Duodenal mucosa (tissue), 2 donors: ENCODE measurements around the gene MYBPC3.

Experiments
- H3K27ac ChIP-seq: one replicate; pipeline ENCODE4 v1.7.0; 2013; ENCODE audit warnings: low read depth, low read length
- H3K27me3 ChIP-seq, 2 donors: one replicate each; pipeline ENCODE4 v1.7.0; 2013; ENCODE audit warnings: low read length in 2 of 2, control low read depth in 1 of 2; ENCODE audit not compliant: insufficient read depth in 2 of 2, control insufficient read depth in 1 of 2
- H3K36me3 ChIP-seq, 2 donors: one replicate each; pipeline ENCODE4 v1.7.0; 2013; ENCODE audit warnings: low read length in 2 of 2, control low read depth in 1 of 2; ENCODE audit not compliant: insufficient read depth in 2 of 2, control insufficient read depth in 1 of 2
- H3K4me1 ChIP-seq, 2 donors: one replicate each; pipeline ENCODE4 v1.7.0; 2013; ENCODE audit warnings: low read length in 2 of 2, control low read depth in 1 of 2; ENCODE audit not compliant: insufficient read depth in 2 of 2, control insufficient read depth in 1 of 2
- H3K4me3 ChIP-seq, 2 donors: one replicate each; pipeline ENCODE4 v1.7.0; 2013; ENCODE audit warnings: low read length in 2 of 2, low read depth in 1 of 2
- H3K9ac ChIP-seq, 2 donors: one replicate each; pipeline ENCODE4 v1.7.0; 2013; ENCODE audit warnings: low read length in 2 of 2, low read depth in 1 of 2
- H3K9me3 ChIP-seq, 2 donors: one replicate each; pipeline ENCODE4 v1.7.0; 2013; ENCODE audit warnings: low read length in 2 of 2, control low read depth in 1 of 2; ENCODE audit not compliant: control insufficient read depth in 1 of 2

Gene MYBPC3

GRCh38 chr11:47331454-47332302 is 20.8 kb downstream of the MYBPC3 start:
- peaks cover 9 to 37% of the 10 kb centered on the region in 2 donors for H3K36me3 ChIP-seq
- H3K27me3 ChIP-seq = no peaks in the 10 kb centered on the region
- no peaks in the 10 kb centered on the region for H3K9me3 ChIP-seq
- H3K27ac ChIP-seq = no peak overlapping the region
- peaks cover 11 to 12% of the 10 kb centered on the region in 2 donors for H3K4me1 ChIP-seq
- no peak overlapping the region for H3K9ac ChIP-seq
- H3K4me3 ChIP-seq = no peak overlapping the region

- H3K4me3 ChIP-seq = no peak overlapping the region
- no peaks in the 10 kb centered on the region for H3K9me3 ChIP-seq
- no peak overlapping the region for H3K27ac ChIP-seq
- no peak overlapping the region for H3K9ac ChIP-seq
- H3K4me1 ChIP-seq = peaks cover 11 to 12% of the 10 kb centered on the region in 2 donors
- H3K36me3 ChIP-seq = peaks cover 17 to 51% of the 10 kb centered on the region in 2 donors
- H3K27me3 ChIP-seq = no peaks in the 10 kb centered on the region
These were observed 22.2 kb downstream of the MYBPC3 start for GRCh38 chr11:47329987-47330931.

- H3K36me3 ChIP-seq = peaks cover 17 to 55% of the 10 kb centered on the region in 2 donors
- no peak overlapping the region for H3K4me3 ChIP-seq
- peaks cover 11 to 12% of the 10 kb centered on the region in 2 donors for H3K4me1 ChIP-seq
- no peaks in the 10 kb centered on the region for H3K9me3 ChIP-seq
- H3K27ac ChIP-seq = no peak overlapping the region
- no peaks in the 10 kb centered on the region for H3K27me3 ChIP-seq
- H3K9ac ChIP-seq = no peak overlapping the region
These were observed 23.0 kb downstream of the MYBPC3 start for GRCh38 chr11:47329431-47329986.

GRCh38 chr11:47328449-47329390 is 23.8 kb downstream of the MYBPC3 start:
- Histone ChIP-seq H3K4me3 (no peak overlapping the region), H3K27me3 (no peaks in the 10 kb centered on the region), H3K4me1 (peaks cover 11 to 12% of the 10 kb centered on the region in 2 donors), H3K36me3 (peaks cover 17 to 55% of the 10 kb centered on the region in 2 donors), H3K27ac (no peak overlapping the region), H3K9me3 (no peaks in the 10 kb centered on the region), H3K9ac (no peak overlapping the region)

GRCh38 chr11:47327949-47328348 is 24.6 kb downstream of the MYBPC3 start:
- no peaks in the 10 kb centered on the region for H3K27me3 ChIP-seq
- peaks cover 17 to 55% of the 10 kb centered on the region in 2 donors for H3K36me3 ChIP-seq
- H3K4me3 ChIP-seq = no peak overlapping the region
- no peak overlapping the region for H3K27ac ChIP-seq
- H3K9ac ChIP-seq = no peak overlapping the region
- peaks cover 11 to 12% of the 10 kb centered on the region in 2 donors for H3K4me1 ChIP-seq
- no peaks in the 10 kb centered on the region for H3K9me3 ChIP-seq

- Histone ChIP-seq H3K27me3 (no peaks in the 10 kb centered on the region), H3K27ac (no peak overlapping the region), H3K4me3 (no peak overlapping the region), H3K4me1 (peaks cover 6 to 7% of the 10 kb centered on the region in 2 donors), H3K9ac (no peak overlapping the region), H3K9me3 (no peaks in the 10 kb centered on the region), H3K36me3 (peaks cover 17 to 62% of the 10 kb centered on the region in 2 donors)
These were observed 25.5 kb downstream of the MYBPC3 start for GRCh38 chr11:47327025-47327424.

- H3K27me3 ChIP-seq = no peaks in the 10 kb centered on the region
- H3K9me3 ChIP-seq = no peaks in the 10 kb centered on the region
- H3K4me1 ChIP-seq = no peaks in the 10 kb centered on the region
- H3K4me3 ChIP-seq = no peak overlapping the region
- H3K27ac ChIP-seq = no peak overlapping the region
- H3K9ac ChIP-seq = no peak overlapping the region
- peaks cover 23 to 68% of the 10 kb centered on the region in 2 donors for H3K36me3 ChIP-seq
These were observed 26.3 kb downstream of the MYBPC3 start for GRCh38 chr11:47326198-47326597.

- no peaks in the 10 kb centered on the region for H3K27me3 ChIP-seq
- peaks cover 23 to 69% of the 10 kb centered on the region in 2 donors for H3K36me3 ChIP-seq
- no peaks in the 10 kb centered on the region for H3K4me1 ChIP-seq
- no peak overlapping the region for H3K9ac ChIP-seq
- no peaks in the 10 kb centered on the region for H3K9me3 ChIP-seq
- H3K4me3 ChIP-seq = no peak overlapping the region
- H3K27ac ChIP-seq = no peak overlapping the region
These were observed 27.0 kb downstream of the MYBPC3 start for GRCh38 chr11:47325271-47326041.

- H3K9me3 ChIP-seq = no peaks in the 10 kb centered on the region
- H3K4me3 ChIP-seq = no peak overlapping the region
- no peak overlapping the region for H3K27ac ChIP-seq
- no peaks in the 10 kb centered on the region for H3K27me3 ChIP-seq
- peaks cover 23 to 64% of the 10 kb centered on the region in 2 donors for H3K36me3 ChIP-seq
- H3K4me1 ChIP-seq = no peaks in the 10 kb centered on the region
- H3K9ac ChIP-seq = no peak overlapping the region
These were observed 28.0 kb downstream of the MYBPC3 start for GRCh38 chr11:47324520-47324919.
